Omental fat pad (tissue), 4 donors: ENCODE measurements around the gene TNIK. TPM values are rescaled to one million over a fixed set of nuclear protein-coding genes. Genes with fewer than 3 reads are reported as not detected.

ENCODE experiments used
- ATAC-seq: fragments of 150-250 bp; one replicate; pipeline ENCODE4 v1.9.1; 2016; ENCODE audit warnings: mild to moderate bottlenecking, moderate library complexity; ENCODE audit not compliant: low FRiP score
- DNase-seq: peaks from one replicate; pipeline ENCODE4 v3.0.0-alpha.2; 2019; ENCODE audit warnings: low spot score
- total RNA-seq, 4 donors: library from RNA; depleted of rRNA; stranded (reverse); fragments of >200 nt; gene quantifications; one replicate each; pipeline ENCODE4 v1.1.0, GENCODE V29; 2016
- TF ChIP-seq, protein P1 (sequence below), 3 donors: fragments of 450-650 bp; IDR thresholded peaks; one replicate each; pipeline ENCODE4 v1.5.1; 2016 to 2017; ENCODE audit warnings: antibody characterized with exemption in 3 of 3, mild to moderate bottlenecking in 3 of 3, moderate library complexity in 2 of 3

TNIK gene
- total RNA-seq, 4 donors from 2014 or later: 3.9 to 12.8 (median 6.5) TPM

DNA sequence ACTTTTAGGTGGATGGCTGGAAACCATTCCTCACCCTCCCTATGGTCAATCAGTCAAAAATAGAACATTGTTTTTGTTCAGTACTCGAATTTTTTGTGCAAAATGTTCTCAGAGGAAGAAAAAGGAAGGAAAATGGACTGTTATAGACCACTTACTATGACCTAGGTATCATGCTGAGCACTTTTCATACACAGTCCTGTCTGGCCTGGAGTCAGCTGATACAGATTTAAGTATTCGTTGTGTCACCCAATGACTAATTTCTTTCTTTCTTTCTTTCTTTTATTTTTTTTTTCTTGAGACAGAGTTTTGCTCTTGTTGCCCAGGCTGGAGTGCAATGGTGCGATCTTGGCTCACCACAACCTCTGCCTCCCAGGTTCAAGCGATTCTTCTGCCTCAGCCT, 29.1 kb upstream of the TNIK start:
- ATAC-seq (no peak), DNase-seq (no peak)
- TF ChIP-seq, protein P1, sequence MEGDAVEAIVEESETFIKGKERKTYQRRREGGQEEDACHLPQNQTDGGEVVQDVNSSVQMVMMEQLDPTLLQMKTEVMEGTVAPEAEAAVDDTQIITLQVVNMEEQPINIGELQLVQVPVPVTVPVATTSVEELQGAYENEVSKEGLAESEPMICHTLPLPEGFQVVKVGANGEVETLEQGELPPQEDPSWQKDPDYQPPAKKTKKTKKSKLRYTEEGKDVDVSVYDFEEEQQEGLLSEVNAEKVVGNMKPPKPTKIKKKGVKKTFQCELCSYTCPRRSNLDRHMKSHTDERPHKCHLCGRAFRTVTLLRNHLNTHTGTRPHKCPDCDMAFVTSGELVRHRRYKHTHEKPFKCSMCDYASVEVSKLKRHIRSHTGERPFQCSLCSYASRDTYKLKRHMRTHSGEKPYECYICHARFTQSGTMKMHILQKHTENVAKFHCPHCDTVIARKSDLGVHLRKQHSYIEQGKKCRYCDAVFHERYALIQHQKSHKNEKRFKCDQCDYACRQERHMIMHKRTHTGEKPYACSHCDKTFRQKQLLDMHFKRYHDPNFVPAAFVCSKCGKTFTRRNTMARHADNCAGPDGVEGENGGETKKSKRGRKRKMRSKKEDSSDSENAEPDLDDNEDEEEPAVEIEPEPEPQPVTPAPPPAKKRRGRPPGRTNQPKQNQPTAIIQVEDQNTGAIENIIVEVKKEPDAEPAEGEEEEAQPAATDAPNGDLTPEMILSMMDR (IDR thresholded peaks at IDR 0.05): no peak

DNA sequence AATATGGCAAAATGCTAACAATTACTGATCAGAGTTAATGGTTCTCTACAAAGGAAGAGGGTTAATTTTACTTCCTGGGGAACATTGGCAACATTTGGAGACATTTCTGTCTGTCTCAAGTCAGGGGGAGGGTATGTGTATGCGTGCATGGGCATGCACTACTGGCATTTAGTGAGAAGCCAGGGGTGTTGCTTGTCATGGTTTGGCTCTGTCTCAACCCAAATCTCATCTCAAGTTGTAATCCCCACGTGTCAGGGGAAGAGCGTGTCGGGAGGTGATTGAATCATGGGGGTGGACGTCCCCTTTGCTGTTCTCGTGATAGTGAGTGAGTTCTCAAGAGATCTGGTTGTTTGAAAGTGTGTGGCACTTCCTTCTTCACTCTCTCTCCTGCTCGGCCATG, 28.3 kb upstream of the TNIK start:
- DNase-seq: no peak
- TF ChIP-seq, protein P1 (IDR thresholded peaks at IDR 0.05): no peak
- no peak for ATAC-seq

DNA sequence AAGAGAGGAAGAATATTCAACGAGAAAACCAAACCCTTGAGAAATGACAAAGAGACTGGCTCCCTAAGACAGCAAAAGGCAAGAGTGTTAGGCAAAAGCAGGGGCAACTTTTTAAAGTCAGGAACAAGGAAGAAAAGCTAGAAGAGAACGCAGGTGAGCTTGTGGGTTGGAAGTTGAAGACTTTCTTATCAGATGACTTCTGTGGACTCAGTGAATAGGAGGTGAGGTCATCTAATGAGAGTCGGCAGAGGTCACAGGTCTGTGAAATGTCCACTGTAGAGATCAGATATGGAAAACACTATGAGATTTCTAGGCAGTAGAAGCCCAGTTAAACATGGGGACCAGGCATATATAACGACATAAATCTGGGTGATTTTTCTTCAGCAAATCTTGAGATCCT, 27.2 kb upstream of the TNIK start:
- TF ChIP-seq, protein P1 (IDR thresholded peaks at IDR 0.05): no peak
- DNase-seq (no peak), ATAC-seq (no peak)

DNA sequence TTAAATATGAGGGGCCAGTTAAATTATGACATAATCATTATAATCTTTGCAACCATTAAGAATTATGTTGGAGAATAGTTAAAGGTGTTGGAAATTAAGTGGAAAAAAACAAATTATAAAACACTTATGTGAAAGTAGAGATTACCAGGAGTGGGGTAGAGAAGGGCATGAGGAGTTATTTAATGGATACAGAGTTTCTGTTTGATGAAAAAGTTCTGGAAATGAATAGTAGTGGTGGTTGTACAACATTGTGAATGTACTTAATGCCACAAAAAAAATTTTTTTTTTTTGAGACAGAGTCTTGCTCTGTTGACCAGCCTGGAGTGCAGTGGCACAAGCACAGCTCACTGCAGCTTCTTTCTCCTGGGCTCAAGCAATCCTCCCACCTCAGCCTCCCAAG, 25.1 kb upstream of the TNIK start:
- DNase-seq: no peak
- no peak for ATAC-seq

DNA sequence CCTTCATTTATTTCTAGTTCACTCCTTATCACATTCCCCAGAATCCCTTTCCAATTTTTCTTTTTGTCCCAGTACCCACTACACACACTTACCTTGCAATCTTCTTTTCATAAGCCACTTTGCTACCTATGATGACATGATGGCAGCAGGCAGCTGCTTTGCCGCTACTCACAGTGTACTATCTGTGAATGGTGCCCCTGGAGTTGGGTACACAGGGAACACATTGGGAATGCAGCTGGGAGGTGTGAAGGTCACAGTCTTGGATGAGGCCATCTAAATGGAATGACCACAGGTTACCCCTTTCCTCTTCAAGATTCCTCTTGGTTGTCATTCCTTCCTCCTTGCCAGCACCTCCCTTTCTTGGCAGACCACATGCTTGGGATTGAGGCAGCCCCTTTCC, 20.8 kb upstream of the TNIK start:
- TF ChIP-seq, protein P1 (IDR thresholded peaks at IDR 0.05): no peak

More for the DNA sequence above, 25.1 kb upstream of the TNIK start:
- TF ChIP-seq, protein P1 (IDR thresholded peaks at IDR 0.05): no peak

DNA sequence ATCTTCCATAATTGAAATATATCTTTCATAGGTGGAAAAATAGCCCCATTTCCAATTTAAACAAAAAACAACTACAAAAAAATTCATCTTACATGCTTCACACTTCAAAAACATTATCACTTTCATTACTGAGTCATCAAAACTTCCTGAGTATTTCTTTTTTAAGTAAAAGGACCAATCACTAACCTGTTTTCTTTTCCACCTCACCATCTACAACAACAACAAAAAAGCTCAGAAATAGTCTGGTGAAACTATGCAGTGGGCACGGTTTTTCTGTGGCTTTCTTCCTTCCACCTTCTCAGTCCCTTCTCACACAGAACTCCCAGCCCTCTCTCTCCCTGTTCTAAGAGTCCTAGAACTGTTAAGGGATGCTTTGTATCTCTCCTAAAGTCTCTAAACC, 20.3 kb upstream of the TNIK start:
- ATAC-seq (no peak), DNase-seq (no peak)
- TF ChIP-seq, protein P1 (IDR thresholded peaks at IDR 0.05): no peak

More for the DNA sequence above, 20.8 kb upstream of the TNIK start:
- no peak for ATAC-seq
- no peak for DNase-seq

DNA sequence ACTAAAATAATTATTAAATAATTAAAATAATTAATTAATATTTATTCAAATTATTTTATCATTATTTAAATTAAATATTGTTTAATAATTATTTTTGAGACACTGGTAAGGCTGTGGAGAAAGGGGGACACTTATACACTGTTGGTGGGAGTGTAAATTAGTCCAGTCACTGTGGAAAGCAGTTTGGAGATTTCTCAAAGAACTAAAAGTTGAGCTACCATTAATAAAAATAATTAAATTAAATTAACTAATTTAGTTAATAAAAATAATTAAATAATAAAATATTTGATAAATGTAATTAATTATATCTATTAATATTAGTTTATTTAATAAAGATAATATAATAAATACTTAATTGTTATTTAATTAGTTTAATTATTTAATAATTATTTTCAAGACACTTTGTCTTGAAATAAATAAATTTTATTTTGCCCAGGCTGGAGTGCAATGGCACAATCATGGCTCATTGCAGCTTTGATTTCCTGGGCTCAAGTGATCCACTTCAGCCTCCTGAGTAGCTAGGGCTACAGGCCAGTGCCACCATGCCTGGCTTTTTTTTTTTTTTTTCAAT, 16.4 kb upstream of the TNIK start:
- no peak for ATAC-seq
- DNase-seq: no peak
- TF ChIP-seq, protein P1 (IDR thresholded peaks at IDR 0.05): no peak
